Retinal pigment epithelial cell (primary cell): ENCODE results near the gene ZFP91.
A peak's percentile ranks its signal among the peaks of the same experiment; 100 is the strongest.

Experiments used
- DNase-seq: peaks from one replicate; pipeline ENCODE4 v3.0.0-alpha.2; 2010; ENCODE audit warnings: low read depth
- H3K4me3 ChIP-seq: 2 replicates; pipeline ENCODE4 v1.5.1; 2011; ENCODE audit warnings: mild to moderate bottlenecking, low read length, control low read depth, moderate library complexity
- CTCF ChIP-seq: conservative IDR thresholded peaks from 2 replicates; pipeline ENCODE4 v1.5.1; 2011; ENCODE audit warnings: low read depth, low read length, control low read depth, inconsistent platforms

The ZFP91 gene

GRCh38 chr11:58576887-58577471 is 1.9 kb upstream of the ZFP91 start:
- peak; percentile 39 for TF ChIP-seq CTCF
- DNase-seq = no peak
- peak overlapping the region; percentile 99 for H3K4me3 ChIP-seq

GRCh38 chr11:58577555-58578135 is 1.2 kb upstream of the ZFP91 start:
- H3K4me3 ChIP-seq = peak overlapping the region; percentile 99
- no peak for DNase-seq
- no peak for TF ChIP-seq CTCF

- peak overlapping the region; percentile 99 for H3K4me3 ChIP-seq
- peak; percentile 96 for DNase-seq
- TF ChIP-seq CTCF = no peak
Observed at GRCh38 chr11:58578136-58578634, 678 bp upstream of the ZFP91 start.

- DNase-seq = peak; percentile 58
- peak overlapping the region; percentile 88 for H3K4me3 ChIP-seq
- TF ChIP-seq CTCF = peak; percentile 80
Observed at GRCh38 chr11:58579192-58580129, 598 bp downstream of the ZFP91 start.

GRCh38 chr11:58580311-58580710 is 1.4 kb downstream of the ZFP91 start:
- no peak for DNase-seq
- no peak for TF ChIP-seq CTCF
- peak overlapping the region; percentile 88 for H3K4me3 ChIP-seq

- DNase-seq = no peak
- no peak overlapping the region for H3K4me3 ChIP-seq
- no peak for TF ChIP-seq CTCF
Observed at GRCh38 chr11:58582437-58582836, 3.6 kb downstream of the ZFP91 start.
